SK-N-SH treated with all-trans-retinoic acid at 6 μM for 48 hours (cell line): Measurements from ENCODE around the gene ITGBL1.
A peak's percentile ranks its signal among the peaks of the same experiment; 100 is the strongest.

Source experiments
- ATAC-seq: fragments of 200-7000 bp; cut with Tn5 transposase; 3 replicates; pipeline ENCODE4 v1.9.1; 2020; ENCODE audit warnings: mild to moderate bottlenecking, moderate library complexity
- ARNTL ChIP-seq: fragments of 450-650 bp; formaldehyde crosslinking; IDR thresholded peaks from 2 replicates; pipeline ENCODE4 v1.5.0; 2020; ENCODE audit warnings: low read depth, mild to moderate bottlenecking, moderate library complexity, borderline replicate concordance
- BACH2 ChIP-seq: fragments of 250-450 bp; sonication (Bioruptor Pico); IDR thresholded peaks from 2 replicates; pipeline ENCODE4 v1.9.0; 2021; ENCODE audit warnings: mild to moderate bottlenecking, borderline replicate concordance
- CSDC2 ChIP-seq: fragments of 250-450 bp; sonication (Bioruptor Pico); IDR thresholded peaks from 2 replicates; pipeline ENCODE4 v1.5.0; 2020; ENCODE audit warnings: mild to moderate bottlenecking, moderate library complexity
- ESRRG ChIP-seq: fragments of 250-450 bp; sonication (Bioruptor Pico); IDR thresholded peaks from 2 replicates; pipeline ENCODE4 v1.6.1; 2021; ENCODE audit warnings: mild to moderate bottlenecking
- GLIS3 ChIP-seq: fragments of 250-450 bp; sonication (Bioruptor Pico); IDR thresholded peaks from 2 replicates; pipeline ENCODE4 v1.5.0; 2020; ENCODE audit warnings: mild to moderate bottlenecking, moderate library complexity
- ISL1 ChIP-seq: fragments of 250-450 bp; sonication (Bioruptor Pico); IDR thresholded peaks from 2 replicates; pipeline ENCODE4 v2.1.2; 2022; ENCODE audit warnings: mild to moderate bottlenecking, moderate library complexity
- OSR1 ChIP-seq: fragments of 250-450 bp; sonication (Bioruptor Pico); IDR thresholded peaks from 2 replicates; pipeline ENCODE4 v1.8.0; 2022; ENCODE audit warnings: moderate library complexity, mild to moderate bottlenecking, inconsistent platforms
- PPARA ChIP-seq: fragments of 250-450 bp; sonication (Bioruptor Pico); IDR thresholded peaks from 2 replicates; pipeline ENCODE4 v1.5.0; 2020; ENCODE audit warnings: mild to moderate bottlenecking, borderline replicate concordance
- RARB ChIP-seq: fragments of 250-450 bp; sonication (Bioruptor Pico); IDR thresholded peaks from 2 replicates; pipeline ENCODE4 v1.8.0; 2021; ENCODE audit warnings: mild to moderate bottlenecking, moderate library complexity
- SNAI2 ChIP-seq: fragments of 250-450 bp; sonication (Bioruptor Pico); IDR thresholded peaks from 2 replicates; pipeline ENCODE4 v1.5.0; 2020; ENCODE audit warnings: mild to moderate bottlenecking, moderate library complexity
- TCF4 ChIP-seq: fragments of 250-450 bp; sonication (Bioruptor Pico); IDR thresholded peaks from 2 replicates; pipeline ENCODE4 v1.8.0; 2021; ENCODE audit warnings: mild to moderate bottlenecking, moderate library complexity, borderline replicate concordance
- TOX ChIP-seq: fragments of 250-450 bp; sonication (Bioruptor Pico); IDR thresholded peaks from 2 replicates; pipeline ENCODE4 v1.8.0; 2021; ENCODE audit warnings: mild to moderate bottlenecking, moderate library complexity, borderline replicate concordance
- ZC3H10 ChIP-seq: fragments of 250-450 bp; sonication (Bioruptor Pico); IDR thresholded peaks from 2 replicates; pipeline ENCODE4 v1.5.1; 2021; ENCODE audit warnings: mild to moderate bottlenecking, moderate library complexity
- ZFP3 ChIP-seq: fragments of 250-450 bp; sonication (Bioruptor Pico); IDR thresholded peaks from 2 replicates; pipeline ENCODE4 v1.5.0; 2020; ENCODE audit warnings: mild to moderate bottlenecking, moderate library complexity
- ZFP30 ChIP-seq: fragments of 450-650 bp; formaldehyde crosslinking; IDR thresholded peaks from 2 replicates; pipeline ENCODE4 v1.5.0; 2022; ENCODE audit warnings: mild to moderate bottlenecking, moderate library complexity
- ZNF565 ChIP-seq: fragments of 450-650 bp; formaldehyde crosslinking; conservative IDR thresholded peaks from 2 replicates; pipeline ENCODE4 v1.5.0; 2020; ENCODE audit warnings: low read depth, mild to moderate bottlenecking, moderate library complexity
- ZNF70 ChIP-seq: fragments of 450-650 bp; formaldehyde crosslinking; IDR thresholded peaks from 2 replicates; pipeline ENCODE4 v1.5.0; 2020; ENCODE audit warnings: mild to moderate bottlenecking, moderate library complexity
- ZNF8 ChIP-seq: fragments of 450-650 bp; formaldehyde crosslinking; IDR thresholded peaks from 2 replicates; pipeline ENCODE4 v1.5.0; 2020; ENCODE audit warnings: mild to moderate bottlenecking, moderate library complexity
- TF ChIP-seq, protein P1 (sequence below): fragments of 250-450 bp; sonication (Bioruptor Pico); IDR thresholded peaks from 2 replicates; pipeline ENCODE4 v1.5.1; 2021; ENCODE audit warnings: mild to moderate bottlenecking, moderate library complexity
- TF ChIP-seq, protein P2 (sequence below): fragments of 250-450 bp; sonication (Bioruptor Pico); IDR thresholded peaks from 2 replicates; pipeline ENCODE4 v1.5.0; 2020; ENCODE audit warnings: mild to moderate bottlenecking, moderate library complexity
- TF ChIP-seq, protein P3 (sequence below): fragments of 250-450 bp; sonication (Bioruptor Pico); IDR thresholded peaks from 2 replicates; pipeline ENCODE4 v1.8.0; 2021; ENCODE audit warnings: low read depth, mild to moderate bottlenecking, moderate library complexity, borderline replicate concordance
- TF ChIP-seq, protein P4 (sequence below): fragments of 250-450 bp; sonication (Bioruptor Pico); IDR thresholded peaks from 2 replicates; pipeline ENCODE4 v1.8.0; 2020; ENCODE audit warnings: mild to moderate bottlenecking, moderate library complexity, borderline replicate concordance
- TF ChIP-seq, protein P5 (sequence below): fragments of 250-450 bp; sonication (Bioruptor Pico); IDR thresholded peaks from 2 replicates; pipeline ENCODE4 v1.5.1; 2020; ENCODE audit warnings: low read depth, mild to moderate bottlenecking, moderate library complexity

ITGBL1 gene

DNA sequence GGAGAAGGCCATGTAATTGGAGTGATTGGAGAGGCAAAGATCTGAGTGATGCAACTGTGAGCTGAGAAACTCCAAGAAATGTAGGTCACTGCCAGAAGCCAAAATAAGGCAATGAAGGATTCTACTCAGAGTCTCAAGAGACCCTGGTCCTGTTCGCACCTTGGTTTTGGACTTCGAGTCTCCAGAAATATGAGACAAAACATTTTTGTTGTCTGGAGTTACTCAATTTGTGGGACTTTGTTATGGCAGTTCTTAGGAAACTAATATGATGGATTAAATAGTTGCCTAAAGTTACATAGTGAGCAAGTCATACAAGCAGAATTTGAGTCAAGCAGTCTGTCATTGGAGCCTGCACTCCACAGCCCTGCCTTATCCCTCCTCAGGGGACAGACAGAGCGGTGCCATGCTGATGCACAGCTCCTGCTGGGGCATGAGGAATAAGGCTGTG lies 104.2 kb downstream of the ITGBL1 start:
- peak; percentile 92 for ATAC-seq
- no peak for TF ChIP-seq OSR1 (CRISPR knock-in tag)
- no peak for TF ChIP-seq ZNF8 (CRISPR knock-in tag)
- TF ChIP-seq, all 23 proteins: peak for 0

DNA sequence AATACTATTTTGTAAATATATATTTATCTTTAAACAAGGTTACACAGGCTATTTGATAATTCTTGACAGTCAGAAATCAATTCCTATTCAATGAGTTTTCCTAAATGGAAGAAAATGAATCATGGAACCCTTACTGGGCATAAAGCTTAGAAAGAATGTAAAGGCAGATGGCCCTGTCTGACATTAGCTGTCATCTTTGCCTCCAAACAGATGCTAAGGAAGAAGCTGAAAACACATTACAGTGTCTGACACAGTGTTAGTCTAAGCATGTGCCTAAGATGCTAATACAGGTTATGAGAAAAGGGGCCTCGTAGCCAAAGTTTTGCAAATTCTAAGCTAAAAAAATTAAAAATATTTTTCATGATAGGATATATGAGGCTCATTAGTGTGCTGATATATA lies 112.8 kb downstream of the ITGBL1 start:
- no peak for TF ChIP-seq GLIS3
- TF ChIP-seq ARNTL (CRISPR knock-in tag), result no peak
- TF ChIP-seq ZC3H10 (CRISPR knock-in tag), result no peak
- TF ChIP-seq BACH2 (CRISPR knock-in tag), result no peak
- TF ChIP-seq, protein P1, sequence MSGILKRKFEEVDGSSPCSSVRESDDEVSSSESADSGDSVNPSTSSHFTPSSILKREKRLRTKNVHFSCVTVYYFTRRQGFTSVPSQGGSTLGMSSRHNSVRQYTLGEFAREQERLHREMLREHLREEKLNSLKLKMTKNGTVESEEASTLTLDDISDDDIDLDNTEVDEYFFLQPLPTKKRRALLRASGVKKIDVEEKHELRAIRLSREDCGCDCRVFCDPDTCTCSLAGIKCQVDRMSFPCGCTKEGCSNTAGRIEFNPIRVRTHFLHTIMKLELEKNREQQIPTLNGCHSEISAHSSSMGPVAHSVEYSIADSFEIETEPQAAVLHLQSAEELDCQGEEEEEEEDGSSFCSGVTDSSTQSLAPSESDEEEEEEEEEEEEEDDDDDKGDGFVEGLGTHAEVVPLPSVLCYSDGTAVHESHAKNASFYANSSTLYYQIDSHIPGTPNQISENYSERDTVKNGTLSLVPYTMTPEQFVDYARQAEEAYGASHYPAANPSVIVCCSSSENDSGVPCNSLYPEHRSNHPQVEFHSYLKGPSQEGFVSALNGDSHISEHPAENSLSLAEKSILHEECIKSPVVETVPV, result no peak
- TF ChIP-seq ZNF565 (CRISPR knock-in tag), result no peak
- TF ChIP-seq ISL1 (CRISPR knock-in tag), result no peak
- TF ChIP-seq, protein P2, sequence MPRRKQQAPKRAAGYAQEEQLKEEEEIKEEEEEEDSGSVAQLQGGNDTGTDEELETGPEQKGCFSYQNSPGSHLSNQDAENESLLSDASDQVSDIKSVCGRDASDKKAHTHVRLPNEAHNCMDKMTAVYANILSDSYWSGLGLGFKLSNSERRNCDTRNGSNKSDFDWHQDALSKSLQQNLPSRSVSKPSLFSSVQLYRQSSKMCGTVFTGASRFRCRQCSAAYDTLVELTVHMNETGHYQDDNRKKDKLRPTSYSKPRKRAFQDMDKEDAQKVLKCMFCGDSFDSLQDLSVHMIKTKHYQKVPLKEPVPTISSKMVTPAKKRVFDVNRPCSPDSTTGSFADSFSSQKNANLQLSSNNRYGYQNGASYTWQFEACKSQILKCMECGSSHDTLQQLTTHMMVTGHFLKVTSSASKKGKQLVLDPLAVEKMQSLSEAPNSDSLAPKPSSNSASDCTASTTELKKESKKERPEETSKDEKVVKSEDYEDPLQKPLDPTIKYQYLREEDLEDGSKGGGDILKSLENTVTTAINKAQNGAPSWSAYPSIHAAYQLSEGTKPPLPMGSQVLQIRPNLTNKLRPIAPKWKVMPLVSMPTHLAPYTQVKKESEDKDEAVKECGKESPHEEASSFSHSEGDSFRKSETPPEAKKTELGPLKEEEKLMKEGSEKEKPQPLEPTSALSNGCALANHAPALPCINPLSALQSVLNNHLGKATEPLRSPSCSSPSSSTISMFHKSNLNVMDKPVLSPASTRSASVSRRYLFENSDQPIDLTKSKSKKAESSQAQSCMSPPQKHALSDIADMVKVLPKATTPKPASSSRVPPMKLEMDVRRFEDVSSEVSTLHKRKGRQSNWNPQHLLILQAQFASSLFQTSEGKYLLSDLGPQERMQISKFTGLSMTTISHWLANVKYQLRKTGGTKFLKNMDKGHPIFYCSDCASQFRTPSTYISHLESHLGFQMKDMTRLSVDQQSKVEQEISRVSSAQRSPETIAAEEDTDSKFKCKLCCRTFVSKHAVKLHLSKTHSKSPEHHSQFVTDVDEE (CRISPR knock-in tag), result no peak
- TF ChIP-seq PPARA (CRISPR knock-in tag), result no peak
- TF ChIP-seq ESRRG (CRISPR knock-in tag), result no peak
- TF ChIP-seq ZNF8 (CRISPR knock-in tag), result no peak
- no peak for TF ChIP-seq TCF4
- TF ChIP-seq TOX (CRISPR knock-in tag), result no peak
- TF ChIP-seq ZNF70 (CRISPR knock-in tag), result no peak
- TF ChIP-seq ZFP30 (CRISPR knock-in tag), result no peak
- TF ChIP-seq, protein P3, sequence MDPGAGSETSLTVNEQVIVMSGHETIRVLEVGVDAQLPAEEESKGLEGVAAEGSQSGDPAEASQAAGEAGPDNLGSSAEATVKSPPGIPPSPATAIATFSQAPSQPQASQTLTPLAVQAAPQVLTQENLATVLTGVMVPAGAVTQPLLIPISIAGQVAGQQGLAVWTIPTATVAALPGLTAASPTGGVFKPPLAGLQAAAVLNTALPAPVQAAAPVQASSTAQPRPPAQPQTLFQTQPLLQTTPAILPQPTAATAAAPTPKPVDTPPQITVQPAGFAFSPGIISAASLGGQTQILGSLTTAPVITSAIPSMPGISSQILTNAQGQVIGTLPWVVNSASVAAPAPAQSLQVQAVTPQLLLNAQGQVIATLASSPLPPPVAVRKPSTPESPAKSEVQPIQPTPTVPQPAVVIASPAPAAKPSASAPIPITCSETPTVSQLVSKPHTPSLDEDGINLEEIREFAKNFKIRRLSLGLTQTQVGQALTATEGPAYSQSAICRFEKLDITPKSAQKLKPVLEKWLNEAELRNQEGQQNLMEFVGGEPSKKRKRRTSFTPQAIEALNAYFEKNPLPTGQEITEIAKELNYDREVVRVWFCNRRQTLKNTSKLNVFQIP (CRISPR knock-in tag), result no peak
- TF ChIP-seq, protein P4, sequence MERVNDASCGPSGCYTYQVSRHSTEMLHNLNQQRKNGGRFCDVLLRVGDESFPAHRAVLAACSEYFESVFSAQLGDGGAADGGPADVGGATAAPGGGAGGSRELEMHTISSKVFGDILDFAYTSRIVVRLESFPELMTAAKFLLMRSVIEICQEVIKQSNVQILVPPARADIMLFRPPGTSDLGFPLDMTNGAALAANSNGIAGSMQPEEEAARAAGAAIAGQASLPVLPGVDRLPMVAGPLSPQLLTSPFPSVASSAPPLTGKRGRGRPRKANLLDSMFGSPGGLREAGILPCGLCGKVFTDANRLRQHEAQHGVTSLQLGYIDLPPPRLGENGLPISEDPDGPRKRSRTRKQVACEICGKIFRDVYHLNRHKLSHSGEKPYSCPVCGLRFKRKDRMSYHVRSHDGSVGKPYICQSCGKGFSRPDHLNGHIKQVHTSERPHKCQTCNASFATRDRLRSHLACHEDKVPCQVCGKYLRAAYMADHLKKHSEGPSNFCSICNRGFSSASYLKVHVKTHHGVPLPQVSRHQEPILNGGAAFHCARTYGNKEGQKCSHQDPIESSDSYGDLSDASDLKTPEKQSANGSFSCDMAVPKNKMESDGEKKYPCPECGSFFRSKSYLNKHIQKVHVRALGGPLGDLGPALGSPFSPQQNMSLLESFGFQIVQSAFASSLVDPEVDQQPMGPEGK (CRISPR knock-in tag), result no peak
- no peak for TF ChIP-seq RARB
- TF ChIP-seq, protein P5, sequence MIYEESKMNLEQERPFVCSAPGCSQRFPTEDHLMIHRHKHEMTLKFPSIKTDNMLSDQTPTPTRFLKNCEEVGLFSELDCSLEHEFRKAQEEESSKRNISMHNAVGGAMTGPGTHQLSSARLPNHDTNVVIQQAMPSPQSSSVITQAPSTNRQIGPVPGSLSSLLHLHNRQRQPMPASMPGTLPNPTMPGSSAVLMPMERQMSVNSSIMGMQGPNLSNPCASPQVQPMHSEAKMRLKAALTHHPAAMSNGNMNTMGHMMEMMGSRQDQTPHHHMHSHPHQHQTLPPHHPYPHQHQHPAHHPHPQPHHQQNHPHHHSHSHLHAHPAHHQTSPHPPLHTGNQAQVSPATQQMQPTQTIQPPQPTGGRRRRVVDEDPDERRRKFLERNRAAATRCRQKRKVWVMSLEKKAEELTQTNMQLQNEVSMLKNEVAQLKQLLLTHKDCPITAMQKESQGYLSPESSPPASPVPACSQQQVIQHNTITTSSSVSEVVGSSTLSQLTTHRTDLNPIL, result no peak
- TF ChIP-seq, all 23 proteins: peak for 0

DNA sequence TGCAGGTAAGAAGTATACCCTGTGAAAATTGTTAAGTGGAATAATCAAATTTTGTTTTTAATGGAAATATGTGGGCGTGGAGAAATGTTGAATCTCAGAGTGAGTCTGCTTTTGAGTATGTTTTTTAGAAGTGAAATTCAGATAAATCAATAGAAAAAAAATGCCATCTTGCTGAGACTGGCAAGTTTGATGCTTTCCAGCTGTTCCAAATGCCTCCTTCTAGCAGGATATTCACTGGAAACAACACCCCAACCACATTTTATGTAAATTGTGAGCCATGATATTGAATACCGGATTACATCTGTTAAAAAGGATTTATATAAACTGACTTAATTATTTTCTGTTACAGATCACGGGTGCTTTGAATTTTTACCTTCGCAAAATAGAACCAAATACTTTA lies 115.4 kb downstream of the ITGBL1 start:
- ATAC-seq, result no peak
- TF ChIP-seq BACH2 (CRISPR knock-in tag) (no peak), GLIS3 (no peak), SNAI2 (CRISPR knock-in tag) (no peak), ZC3H10 (CRISPR knock-in tag) (no peak), ZFP30 (CRISPR knock-in tag) (no peak), TCF4 (no peak), ARNTL (CRISPR knock-in tag) (no peak), ESRRG (CRISPR knock-in tag) (no peak), ZNF8 (CRISPR knock-in tag) (no peak), PPARA (CRISPR knock-in tag) (no peak), ZFP3 (CRISPR knock-in tag) (no peak), ZNF565 (CRISPR knock-in tag) (no peak), CSDC2 (CRISPR knock-in tag) (no peak), RARB (no peak)
- TF ChIP-seq, protein P2 (CRISPR knock-in tag), result no peak
- TF ChIP-seq, protein P3 (CRISPR knock-in tag), result no peak

More for the DNA sequence above, 112.8 kb downstream of the ITGBL1 start:
- ATAC-seq, result no peak
